LHCN-M2 (cell line): ENCODE measurements around the gene HEXD. TPM values are rescaled to one million over a fixed set of nuclear protein-coding genes. Genes with fewer than 3 reads are reported as not detected.
"Not testable (repeated sequence)": the region's sequence is repeated elsewhere in the genome, so short reads cannot be mapped to it uniquely, and the experiment has no call there.

ENCODE experiments used
- DNase-seq: peaks from one replicate; pipeline ENCODE4 v3.0.0-alpha.2; 2012; ENCODE audit warnings: low read depth
- total RNA-seq: library from RNA; depleted of rRNA; stranded (reverse); fragments of >200 nt; gene quantifications from 2 replicates; pipeline ENCODE4 v1.2.3, GENCODE V29; 2014

Gene HEXD
- total RNA-seq, 1 experiment from 2014 or later: 14.6 TPM

DNA sequence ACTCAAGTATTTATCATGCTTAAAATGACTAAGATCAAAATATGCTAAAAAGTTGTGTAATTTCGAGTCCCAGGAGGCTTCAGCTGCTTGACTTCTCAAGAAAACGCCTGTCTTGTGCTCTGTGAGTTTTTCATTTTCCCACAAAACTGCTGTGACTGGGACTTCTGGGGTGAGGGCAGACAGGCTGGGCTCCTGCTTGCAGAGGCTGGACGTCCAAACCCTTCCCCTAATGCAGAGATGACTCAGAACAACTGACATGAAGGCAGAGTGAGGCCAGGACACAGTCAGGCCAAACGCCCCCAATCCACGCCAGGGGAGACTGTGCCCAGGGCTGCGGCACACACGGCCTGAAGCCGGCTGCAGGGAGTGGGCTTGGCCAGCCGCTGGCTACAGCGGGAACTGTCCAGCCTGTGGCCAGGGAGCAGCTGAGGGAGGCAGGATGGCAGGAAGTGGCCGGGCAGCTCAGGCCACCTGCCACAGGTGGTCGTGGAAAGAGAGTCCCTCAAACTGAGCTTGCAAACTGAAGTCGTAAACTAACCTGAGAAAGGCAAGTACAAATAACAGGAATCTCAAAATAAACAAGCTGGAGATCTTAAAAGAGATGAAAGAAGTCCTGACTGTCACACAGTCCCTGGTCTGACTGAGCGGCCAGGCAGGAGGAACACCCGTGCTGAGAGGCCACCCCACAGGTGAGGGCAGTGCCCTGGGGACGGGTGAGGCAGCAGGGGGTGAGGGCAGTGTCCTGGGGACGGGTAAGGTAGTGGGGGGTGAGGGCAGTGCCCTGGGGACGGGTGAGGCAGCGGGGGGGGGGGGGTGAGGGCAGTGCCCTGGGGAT, 21.3 kb upstream of the HEXD start:
- DNase-seq: peak; percentile 99

DNA sequence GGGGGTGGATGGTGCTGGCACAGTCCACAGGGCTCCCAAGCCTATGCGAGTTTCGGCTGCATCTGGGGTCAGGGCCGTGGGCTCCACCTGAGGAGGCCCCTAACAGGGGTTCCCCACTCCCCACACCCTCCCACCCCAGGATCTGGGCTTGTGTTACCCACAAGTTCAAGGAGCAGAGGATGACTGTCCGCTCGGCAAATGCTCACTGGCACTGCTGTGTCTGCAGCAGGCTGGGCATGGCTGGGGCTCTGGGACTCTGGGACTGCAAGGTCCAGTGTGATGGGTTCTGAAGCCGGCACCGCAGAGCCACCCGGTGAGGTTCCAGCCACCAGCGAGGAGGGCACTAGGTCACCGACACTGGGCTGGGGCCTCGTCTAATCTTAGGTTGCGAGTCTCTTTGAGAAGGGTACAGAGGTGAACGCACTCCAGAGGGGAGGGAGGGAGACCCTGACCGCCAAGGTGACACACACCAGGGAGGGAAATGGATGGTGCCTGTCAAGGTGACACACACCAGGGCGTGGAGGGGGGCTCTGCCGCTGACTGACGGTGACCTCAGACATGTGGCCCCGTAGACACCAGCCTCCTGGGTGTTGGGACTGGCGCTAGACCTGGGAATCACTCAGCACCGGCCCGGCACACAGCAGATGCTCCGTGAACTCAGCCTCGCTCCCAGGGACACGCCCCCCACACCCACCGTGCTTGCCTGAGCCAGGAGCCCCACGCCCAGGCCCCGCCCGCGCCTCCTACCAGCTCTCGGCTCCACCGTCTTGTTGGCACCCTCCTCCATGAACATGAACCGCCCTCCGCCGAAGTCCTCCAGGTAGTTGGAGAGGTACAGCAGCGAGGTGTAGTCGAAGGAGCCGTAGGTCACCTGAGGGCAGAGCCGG, 20.5 kb upstream of the HEXD start:
- DNase-seq: no peak

- peak; percentile 95 for DNase-seq
These were observed 19.1 kb upstream of the HEXD start for GRCh38 chr17:82399041-82399441.

DNA sequence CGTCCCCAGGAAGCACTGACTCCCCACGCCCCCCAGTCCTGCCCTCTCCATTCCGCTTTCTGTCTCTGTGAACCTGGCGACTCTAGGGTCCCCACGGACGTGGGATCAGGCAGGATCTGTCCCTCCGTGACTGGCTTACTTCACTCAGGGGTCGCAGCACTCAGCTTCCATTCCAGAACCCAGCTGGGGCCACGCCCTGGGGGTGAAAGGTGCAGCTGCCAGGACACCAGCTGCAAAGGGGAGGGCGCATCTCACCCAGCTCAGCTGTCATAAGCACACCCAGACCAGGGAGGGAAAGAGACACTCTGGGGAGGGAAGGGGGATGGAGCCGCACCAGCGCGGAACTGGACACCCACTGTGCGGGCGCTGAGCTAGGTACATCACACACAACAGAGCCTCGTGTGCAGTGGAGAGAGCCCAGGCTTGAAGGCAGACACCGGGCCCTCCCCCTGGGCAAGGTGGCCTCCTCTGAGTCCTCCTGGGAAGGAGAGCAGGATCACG, 18.5 kb upstream of the HEXD start:
- DNase-seq: peak; percentile 94

DNA sequence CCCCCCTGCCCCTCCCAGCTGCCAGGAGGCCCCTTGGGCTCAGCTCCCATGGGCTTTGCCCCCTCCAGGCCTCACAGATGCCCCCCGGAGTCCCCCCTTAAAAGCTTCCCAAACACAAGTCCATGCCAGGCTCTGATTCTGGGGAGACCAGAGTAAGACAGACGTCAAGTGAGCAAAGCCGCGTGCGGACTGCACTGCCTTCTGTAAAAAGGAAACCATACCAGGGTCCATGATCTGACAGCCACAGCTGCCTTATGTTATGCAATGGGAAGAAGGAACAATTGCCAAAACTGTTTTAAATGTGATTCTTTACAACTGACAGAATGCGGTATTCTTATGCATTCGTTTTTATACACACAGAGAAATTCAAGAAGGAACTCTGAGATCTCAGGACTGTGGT, 17.9 kb upstream of the HEXD start:
- peak; percentile 87 for DNase-seq

GRCh38 chr17:82400830-82401229, 17.3 kb upstream of the HEXD start:
- DNase-seq: peak; percentile 78

DNA sequence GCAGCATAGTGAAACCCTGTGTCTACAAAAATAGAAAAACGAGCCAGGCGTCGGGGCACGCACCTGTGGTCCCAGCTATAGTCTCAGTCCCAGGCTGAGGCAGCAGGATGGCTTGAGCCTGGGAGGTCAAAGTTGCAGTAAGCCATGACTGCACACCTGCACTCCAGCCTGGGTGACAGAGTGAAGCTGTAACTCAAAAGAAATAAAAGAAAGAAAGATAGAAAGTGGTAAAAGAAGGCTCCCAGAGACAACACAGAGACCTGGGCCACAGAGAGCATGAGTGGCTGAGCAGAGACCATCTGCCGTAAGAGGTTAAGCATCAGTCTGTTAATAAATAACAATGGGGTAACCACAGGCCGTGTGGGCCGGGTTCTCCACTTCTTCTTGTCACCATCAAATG, 15.3 kb upstream of the HEXD start:
- DNase-seq: no peak

DNA sequence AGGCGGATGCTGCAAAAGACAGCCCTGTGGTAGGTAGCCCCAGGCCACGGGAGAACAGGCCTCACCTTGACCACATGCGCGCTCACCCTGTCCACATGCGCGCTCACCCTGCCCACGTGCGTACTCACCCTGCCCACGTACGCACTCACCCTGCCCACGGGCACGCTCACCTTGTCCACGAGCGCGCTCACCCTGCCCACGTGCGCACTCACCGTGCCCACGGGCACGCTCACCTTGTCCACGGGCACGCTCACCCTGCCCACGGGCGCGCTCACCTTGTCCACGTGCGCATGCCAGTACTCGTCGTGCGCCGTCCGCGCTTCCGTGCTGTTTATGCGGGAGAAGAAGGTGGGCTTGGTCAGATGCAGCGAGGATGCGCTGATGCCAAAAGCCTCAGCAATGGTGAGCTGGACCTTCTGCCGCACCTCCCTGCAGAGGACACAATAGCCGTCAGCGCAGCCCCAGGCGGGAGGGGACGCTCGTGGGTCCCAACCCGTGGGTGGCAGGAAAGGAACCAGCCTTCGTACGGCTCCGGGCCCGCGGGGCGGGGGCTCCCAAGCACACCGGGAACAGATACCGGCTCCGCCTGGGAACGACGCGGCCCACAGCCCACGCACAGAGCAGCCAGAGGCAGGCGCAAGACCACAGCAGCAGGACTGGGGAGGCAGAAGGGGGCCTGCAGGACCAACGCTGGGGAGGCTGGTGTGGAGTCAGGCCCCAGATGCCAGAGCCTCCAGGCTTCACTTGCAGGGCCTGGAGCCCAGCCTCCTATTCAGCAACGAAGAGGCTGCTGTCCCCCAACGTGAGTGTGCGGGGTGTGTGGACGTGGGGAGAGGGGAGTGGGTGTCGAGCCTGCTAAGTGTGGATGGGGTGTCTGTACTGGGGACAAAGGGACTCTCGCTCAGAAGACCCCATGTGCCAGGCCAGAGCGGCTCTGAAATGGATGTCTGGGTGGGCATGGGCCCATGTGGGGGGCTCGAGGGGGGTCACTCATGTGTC, 14.2 kb upstream of the HEXD start:
- DNase-seq: no peak

- DNase-seq: no peak
These were observed 13.1 kb upstream of the HEXD start for GRCh38 chr17:82405051-82405450.

DNA sequence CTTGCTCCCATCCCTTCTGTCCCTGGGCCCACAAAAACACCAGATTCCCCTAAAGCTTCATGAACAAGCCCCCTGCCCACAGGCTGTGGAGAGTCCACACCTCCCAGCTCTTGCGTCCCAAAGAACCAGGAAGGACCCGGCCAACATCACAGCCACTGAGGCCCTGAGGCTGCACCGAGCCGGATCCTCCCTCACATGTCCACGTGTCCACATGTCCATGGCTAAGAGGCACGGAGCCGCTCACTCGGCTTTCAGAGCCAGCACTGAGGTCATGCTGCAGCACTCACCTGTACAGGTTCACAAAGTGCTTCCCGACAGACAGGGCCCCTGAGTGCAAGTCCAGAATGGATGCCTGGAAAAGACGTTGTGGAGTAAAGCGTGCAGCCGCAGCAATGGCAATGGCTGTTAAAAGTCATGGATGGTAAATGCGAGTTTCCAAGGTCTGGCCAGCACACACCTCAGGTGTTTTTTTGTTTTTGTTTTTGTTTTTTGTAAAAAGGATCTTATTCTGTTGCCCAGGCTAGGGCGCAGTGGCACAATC, 11.9 kb upstream of the HEXD start:
- DNase-seq: no peak

- peak; percentile 49 for DNase-seq
These were observed 10.9 kb upstream of the HEXD start for GRCh38 chr17:82407255-82407654.

DNA sequence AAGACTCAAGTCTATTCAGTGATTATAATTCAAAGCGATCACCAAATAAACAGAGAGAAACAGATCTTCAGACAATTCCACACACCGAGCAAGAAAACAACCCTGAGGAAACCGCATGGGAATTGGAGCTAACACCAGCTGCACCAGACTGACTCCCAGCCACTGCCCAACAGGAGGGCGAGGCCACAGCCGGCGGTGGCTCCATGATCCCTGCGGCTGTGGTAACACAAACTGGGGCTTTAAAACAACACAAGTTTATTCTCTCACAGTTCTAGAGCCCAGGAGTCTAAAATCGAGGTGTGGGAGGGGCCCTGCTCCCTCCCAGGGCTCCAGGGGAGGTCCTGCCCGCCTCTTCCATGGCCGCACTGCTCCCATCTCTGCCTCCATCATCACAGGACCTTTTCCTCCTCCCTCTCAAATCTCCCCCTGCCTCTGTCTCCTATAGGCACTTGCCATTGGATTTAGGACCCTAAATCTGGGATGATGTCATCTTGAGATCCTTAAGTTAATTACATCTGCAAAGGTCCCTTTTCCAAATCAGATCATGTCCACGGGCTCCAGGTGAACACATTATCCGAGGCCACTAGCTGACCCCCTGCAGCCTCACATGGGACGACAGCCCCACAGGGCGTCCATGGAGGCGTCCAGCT, 9.7 kb upstream of the HEXD start:
- peak; percentile 84 for DNase-seq

GRCh38 chr17:82408938-82409318, 9.2 kb upstream of the HEXD start:
- DNase-seq: no peak

- DNase-seq: no peak
These were observed 8.0 kb upstream of the HEXD start for GRCh38 chr17:82410014-82410716.

DNA sequence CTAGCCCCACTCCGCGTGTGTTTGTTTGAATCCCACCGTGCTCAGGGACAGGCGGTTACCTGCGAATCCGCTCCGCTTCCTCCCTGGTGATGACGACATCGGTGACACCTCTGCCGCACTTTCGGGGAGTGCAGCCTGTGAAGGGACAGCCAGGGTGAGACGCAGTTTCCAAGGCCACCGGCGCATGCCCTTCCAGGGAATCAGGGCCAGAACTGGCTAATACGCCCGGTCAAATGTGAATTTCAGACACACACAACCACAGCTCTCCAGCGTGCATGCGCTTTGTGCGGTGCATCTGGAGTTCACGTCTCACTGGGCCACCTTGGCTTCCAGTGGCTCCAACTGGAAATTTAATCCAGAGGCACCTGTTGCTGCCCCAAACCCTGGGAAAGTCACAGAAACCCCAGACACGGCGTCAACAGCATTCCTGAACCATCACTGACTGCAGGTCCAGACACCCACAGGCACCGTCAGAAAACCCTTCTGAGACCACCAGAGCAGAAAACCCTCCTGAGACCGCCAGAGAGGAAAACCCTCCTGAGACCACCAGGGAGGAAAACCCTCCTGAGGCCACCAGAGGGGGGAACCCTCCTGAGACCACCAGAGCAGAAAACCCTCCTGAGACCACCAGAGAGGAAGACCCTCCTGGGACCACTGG, 6.6 kb upstream of the HEXD start:
- DNase-seq: no peak

DNA sequence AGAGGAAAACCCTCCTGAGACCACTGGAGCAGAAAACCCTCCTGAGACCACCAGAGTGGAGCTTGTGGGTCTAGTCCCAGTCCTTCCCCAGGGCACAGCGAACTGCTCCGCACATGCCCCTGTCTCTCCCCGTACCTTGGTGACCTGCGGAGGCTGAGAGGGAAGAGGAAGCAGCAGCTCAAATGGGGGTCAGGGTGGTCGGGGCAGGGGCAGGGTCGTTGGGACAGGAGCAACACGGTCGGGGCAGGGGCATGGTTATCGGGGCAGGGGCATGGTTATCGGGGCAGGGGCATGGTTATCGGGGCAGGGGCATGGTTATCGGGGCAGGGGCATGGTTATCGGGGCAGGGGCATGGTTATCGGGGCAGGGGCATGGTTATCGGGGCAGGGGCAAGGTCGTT, 6.1 kb upstream of the HEXD start:
- not testable (repeated sequence) for DNase-seq

DNA sequence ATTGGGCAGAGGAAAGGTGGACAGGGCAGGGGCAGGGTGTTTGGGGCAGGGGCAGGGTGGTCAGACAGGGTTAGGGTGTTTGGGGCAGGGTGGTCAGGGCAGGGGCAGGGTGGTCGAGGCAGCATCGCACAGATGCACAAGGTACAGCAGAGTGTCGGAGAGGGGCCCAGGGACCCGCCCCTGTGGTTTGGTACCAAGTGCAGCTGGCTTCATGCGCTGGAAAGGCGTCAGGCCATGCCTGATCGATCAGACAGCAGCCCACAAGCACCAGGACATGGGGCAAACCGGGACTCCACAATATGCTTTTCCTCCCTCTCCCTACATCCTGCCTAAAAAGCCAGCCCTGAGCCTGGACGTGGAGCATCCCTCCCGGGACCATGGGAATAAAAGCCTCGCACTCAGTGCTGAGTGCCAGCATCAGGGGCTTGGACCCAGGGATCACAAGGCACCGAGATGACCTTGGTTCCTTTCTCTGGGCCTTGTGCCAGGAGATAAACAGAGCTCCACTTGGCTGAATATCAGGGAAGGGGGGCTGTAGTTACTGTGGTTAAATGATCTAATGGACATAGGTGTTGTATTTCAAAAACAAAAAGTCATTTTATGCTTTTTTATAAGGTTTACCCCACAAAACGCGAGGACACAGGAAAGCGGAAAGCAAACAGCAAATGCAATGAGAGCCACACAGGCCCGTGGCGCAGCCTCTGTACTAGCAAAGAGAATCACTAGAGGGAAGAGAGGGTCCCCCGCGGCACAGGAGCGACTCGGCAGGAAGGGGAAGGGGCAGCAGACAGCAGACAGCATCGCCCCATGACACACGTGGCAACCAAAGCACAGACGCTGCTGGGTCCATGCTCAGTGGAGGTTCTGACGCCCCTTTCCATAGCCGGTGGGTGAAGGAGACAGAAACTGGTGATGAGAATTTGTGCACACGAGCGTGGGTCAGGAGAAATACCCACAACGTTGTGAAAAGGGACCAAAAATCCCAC, 5.3 kb upstream of the HEXD start:
- DNase-seq: no peak
